ENCODE results near the gene SSTR5.

DNA sequence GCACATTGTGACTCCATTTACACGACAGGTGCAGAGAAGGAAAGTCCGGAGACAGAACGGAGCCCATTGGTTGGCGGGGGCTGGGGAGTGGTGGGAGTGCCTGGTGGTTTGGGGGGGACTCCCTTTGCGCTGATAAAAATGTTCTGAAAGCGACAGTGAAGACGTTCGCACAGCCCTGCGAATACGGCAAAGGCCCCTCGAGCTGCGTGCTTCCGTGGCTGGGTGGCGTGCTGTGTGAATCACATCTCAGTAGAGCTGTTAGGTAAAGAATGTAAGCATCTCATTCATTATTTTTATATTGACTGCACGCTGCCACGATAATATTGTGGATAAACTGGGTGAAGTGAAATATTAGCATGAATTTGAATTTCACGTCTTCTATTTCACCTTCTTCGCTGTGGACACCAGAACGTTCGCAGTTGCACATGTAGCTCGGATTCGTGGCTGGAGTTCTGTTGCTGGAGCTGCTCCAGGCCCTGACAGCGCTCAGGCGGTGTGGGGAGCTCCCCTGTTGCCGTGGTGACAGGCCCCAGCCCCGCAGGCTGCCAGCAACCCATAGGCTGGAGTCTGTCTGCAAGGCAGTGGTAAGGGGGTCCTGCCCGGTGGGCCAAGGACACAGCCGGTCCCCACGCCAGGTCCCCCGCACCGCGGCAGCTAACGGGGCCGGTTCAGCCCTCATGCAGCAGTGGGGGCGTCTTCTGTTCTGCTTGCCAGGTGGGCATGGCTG, 46.3 kb upstream of the SSTR5 start:
- TF ChIP-seq, protein P1, sequence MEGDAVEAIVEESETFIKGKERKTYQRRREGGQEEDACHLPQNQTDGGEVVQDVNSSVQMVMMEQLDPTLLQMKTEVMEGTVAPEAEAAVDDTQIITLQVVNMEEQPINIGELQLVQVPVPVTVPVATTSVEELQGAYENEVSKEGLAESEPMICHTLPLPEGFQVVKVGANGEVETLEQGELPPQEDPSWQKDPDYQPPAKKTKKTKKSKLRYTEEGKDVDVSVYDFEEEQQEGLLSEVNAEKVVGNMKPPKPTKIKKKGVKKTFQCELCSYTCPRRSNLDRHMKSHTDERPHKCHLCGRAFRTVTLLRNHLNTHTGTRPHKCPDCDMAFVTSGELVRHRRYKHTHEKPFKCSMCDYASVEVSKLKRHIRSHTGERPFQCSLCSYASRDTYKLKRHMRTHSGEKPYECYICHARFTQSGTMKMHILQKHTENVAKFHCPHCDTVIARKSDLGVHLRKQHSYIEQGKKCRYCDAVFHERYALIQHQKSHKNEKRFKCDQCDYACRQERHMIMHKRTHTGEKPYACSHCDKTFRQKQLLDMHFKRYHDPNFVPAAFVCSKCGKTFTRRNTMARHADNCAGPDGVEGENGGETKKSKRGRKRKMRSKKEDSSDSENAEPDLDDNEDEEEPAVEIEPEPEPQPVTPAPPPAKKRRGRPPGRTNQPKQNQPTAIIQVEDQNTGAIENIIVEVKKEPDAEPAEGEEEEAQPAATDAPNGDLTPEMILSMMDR (IDR thresholded peaks at IDR 0.05), result no peak
- no peak for TF ChIP-seq EZH2 (IDR thresholded peaks at IDR 0.05; ENCODE audit: borderline replicate concordance, insufficient read depth, low read depth, low read length, poor library complexity, severe bottlenecking)

Data from B cell (primary cell).